ELF-1 (cell line): ENCODE data around the gene POLDIP3.
"Not testable (repeated sequence)": the region's sequence is repeated elsewhere in the genome, so short reads cannot be mapped to it uniquely, and the experiment has no call there.

Experiments
- DNase-seq: peaks from one replicate; pipeline ENCODE4 v3.0.0-alpha.2; 2016; ENCODE audit warnings: low read depth, low spot score

POLDIP3 gene

GRCh38 chr22:42560381-42560780 lies 54.3 kb downstream of the POLDIP3 start:
- DNase-seq = no peak

DNA sequence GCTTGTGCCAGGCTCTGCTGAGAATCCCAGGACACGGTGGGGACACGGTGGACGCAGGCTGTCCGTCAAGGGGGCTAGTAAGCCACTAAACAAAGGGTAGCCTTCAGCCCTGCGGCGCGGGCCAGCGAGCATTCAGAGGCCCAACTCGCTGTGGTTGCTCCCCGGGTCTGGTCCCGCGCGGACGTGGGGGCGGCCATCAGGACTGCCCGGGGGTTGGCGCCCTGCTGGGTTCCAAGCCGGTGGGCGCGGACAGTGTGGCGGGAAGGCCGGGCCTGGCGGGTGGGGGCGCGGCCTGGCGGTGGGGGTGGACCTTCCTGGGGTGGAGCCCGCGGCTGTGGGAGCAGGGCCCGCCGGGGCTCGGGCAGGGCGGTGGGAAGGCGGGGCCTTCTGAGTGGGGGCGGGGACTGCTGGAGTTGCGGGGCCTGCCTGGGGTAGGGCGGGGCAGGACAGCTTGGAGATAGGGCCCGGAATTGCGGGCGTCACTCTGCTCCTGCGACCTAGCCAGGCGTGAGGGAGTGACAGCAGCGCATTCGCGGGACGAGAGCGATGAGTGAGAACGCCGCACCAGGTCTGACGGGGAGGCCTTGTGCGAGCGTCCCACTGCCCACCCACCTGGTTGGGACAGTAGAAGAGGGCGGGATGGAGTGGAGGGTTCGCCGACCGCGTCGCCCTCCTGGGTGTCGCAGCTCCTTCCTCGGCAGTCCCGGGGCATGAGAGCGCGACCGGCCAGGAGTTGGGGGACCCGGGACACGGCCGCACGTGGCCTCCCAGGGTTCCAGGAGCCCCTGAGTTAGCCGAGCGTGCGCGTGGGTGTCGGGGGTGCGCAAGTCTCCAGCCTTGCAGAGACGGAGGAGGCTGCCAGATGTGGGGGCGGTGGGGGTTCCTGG lies 61.0 kb downstream of the POLDIP3 start, which contains the start of gene SERHL2:
TSS of gene SERHL2 (plus strand) at position 482 of the 887 bp plus-strand sequence. CDS start at position 547, 65 bp downstream.
- peak; percentile 74 for DNase-seq

GRCh38 chr22:42552294-42552647 lies 62.4 kb downstream of the POLDIP3 start:
- not testable (repeated sequence) for DNase-seq

DNA sequence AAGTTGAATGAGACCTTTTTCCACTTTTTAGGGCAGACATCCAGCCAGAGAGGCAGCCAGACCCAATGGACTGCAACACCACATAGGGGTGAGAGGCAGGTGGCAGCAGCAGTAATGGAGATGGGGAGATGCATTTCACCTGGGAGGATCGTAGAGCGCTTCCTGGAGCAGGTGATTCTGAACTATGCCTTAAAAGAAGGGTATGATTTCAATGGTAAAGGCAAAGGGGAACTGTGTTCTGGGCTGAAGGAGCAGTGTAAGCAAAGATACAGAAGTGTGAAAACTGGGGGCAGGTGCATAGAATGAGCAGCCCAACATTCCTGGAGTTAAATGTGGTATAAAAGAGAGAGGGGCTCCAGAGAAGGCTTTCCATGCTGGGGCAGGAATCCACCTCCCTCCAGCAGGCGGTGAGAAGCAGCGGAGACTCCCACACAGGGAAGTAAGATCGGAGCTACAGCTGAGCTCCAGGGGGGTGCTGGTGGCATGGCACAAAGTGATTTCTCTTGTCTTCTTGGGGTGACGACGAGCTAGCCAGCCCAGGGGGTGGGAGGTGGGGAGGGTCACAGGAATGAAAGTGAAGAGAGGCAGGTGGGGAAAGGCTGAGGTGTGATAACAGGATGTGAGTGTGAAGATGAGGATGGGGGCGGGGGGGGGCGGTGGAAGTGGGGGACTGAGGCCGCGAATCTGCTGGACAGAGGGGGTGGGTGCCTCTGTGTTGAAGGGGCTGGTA lies 65.2 kb downstream of the POLDIP3 start:
- no peak for DNase-seq

DNA sequence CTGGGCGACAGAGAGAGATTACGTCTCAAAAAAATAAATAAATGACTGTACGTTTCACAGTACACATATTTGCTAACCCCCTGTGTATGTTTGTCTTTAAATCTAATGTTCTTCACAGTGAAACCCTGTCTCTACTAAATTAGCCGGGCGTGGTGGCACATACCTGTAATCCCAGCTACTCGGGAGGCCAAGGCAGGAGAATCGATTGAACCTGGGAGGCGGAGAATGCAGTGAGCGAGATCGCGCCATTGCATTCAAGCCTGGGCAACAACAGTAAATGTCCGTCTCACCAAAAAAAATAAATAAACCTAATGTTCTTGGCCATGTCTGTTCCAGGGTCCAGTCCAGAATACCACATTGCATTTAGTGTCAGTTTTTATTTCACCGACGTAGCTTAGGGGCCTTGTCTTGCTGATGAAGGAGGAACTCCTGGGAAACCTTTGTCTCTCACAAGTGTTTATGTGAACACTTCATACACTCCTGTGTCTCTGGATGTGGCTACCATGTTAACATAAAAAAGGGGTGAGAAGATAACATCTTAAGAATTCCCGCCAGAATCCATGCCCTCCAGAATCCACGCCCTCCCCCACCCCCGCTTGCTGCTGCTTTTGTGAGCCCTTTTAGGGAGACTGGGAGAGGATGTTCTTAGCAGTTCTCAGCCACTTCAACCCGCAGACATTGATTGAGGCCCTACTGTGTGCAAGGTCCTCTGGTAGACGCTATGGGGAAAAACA lies 65.9 kb downstream of the POLDIP3 start:
- DNase-seq = peak; percentile 75

DNA sequence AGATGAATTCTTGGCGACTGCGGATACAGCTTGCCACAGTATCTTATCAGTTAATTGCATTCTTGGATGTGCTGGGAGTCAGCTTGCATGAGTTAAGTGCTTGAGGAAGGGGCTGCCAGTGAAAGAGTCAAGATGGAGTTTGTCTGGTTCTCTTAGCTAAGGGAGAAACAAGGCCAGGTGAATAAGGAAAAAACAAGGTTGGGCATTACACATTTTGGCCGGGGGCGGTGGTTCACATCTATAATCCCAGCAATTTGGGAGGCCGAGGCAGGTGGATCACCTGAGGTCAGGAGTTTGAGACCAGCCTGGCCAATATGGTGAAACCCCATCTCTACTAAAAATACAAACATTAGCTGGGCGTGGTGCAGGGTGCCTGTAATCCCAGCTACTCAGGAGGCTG lies 66.6 kb downstream of the POLDIP3 start:
- peak; percentile 43 for DNase-seq

DNA sequence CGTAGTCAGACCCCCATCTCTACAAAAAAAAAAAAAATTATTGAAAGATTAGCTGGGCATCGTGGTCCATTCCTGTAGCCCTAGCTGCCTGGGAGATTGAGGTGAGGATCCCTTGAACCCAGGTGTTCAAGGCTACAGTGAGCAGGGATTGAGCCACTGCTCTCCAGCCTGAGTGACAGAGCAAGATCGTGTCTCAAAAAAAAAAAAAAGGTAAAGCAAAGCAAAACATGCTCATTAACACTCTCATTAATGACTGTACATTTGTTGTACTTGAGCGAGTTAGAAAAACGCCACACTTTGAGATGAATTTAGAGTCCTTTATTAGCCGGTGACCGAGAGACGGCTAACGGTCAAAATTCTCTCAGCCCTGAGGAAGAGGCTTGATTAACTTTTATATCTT lies 67.1 kb downstream of the POLDIP3 start:
- DNase-seq = no peak

DNA sequence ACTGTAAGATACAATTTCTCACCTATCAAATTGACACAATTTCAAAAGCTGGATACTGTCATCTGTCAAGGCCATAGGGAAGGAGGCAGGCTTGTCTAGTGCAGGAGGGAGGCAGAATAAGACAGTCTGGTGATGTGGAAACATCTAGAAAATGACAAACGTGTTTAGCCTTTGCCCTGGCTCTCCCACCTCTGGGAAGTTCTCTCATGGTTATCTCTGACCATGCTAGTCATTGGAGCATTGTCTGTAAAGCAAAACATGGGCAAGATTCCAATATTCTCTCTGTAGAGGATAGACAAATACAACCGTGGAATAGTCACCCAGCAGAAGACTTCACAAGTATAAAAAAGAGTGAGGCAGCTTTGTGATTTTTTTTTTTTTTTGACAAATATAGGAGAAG lies 70.0 kb downstream of the POLDIP3 start:
- no peak for DNase-seq

DNA sequence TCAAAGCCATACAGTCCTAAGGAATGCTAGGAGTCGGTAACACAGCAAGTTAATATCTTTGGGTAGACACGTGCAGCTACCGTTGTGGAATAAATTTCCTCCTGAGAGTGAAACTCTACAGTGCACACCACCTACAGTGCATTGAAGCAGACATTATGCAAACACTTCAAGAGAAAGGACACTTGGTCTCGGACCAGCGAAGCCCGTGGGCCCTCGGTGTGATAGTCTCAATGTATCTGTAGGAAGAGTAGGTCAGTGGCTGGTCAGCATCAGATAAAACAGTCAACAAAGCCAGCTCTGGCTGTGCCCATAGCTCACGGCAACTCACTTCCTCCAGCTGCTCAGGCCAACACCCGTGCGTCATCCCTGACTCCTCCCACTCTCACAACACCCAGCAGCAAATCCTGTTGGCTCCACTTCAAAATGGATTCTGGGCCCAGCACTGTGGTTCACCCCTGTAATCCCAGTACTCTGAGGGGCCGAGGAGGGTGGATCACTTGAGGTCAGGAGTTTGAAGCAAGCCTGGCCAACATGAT lies 75.4 kb downstream of the POLDIP3 start:
- not testable (repeated sequence) for DNase-seq

DNA sequence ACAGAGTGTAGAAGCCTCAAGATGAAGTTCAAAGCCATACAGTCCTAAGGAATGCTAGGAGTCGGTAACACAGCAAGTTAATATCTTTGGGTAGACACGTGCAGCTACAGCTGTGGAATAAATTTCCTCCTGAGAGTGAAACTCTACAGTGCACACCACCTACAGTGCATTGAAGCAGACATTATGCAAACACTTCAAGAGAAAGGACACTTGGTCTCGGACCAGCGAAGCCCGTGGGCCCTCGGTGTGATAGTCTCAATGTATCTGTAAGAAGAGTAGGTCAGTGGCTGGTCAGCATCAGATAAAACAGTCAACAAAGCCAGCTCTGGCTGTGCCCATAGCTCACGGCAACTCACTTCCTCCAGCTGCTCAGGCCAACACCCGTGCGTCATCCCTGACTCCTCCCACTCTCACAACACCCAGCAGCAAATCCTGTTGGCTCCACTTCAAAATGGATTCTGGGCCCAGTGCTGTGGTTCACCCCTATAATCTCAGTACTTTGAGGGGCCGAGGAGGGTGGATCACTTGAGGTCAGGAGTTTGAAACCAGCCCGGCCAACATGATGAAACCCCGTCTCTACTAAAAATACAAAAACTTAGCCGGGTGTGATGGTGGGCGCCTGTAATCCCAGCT lies 77.4 kb downstream of the POLDIP3 start:
- DNase-seq = not testable (repeated sequence)

GRCh38 chr22:42536634-42537033 lies 78.0 kb downstream of the POLDIP3 start:
- not testable (repeated sequence) for DNase-seq

- no peak for DNase-seq
Observed at GRCh38 chr22:42536166-42536565, 78.5 kb downstream of the POLDIP3 start.

DNA sequence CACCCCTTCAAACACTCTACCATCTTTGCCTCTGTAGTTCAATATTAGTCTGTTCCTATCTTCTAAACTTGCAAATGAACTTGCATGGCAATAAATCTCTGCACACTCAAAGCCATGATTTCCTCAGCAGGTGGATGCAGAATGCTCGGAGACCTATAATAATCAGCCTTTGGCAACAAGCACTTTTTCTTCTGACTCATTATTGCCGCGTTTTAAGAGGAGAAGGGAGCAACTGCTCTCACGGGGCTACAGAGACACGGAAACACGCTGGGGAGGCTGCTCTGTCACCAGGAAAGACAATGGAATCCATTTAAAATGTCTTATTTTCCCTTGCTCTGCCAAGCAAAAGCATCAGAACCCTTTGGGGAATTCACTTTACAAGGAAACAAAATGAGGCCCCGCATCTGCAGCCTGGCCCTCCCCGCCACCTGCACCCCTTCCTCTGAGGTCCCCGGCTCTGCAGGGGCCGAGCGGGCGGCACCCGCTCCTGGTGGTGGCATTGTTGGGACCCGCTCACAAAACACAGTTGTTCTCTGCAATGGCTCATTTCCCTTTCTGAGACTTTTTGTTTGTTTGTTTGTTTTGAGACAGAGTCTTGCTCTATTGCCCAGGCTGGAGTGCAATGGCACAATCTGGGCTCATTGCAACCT lies 79.5 kb downstream of the POLDIP3 start:
- not testable (repeated sequence) for DNase-seq
